Stimulated activated CD8-positive, alpha-beta memory T cell treated with anti-CD3 and anti-CD28 coated beads, Interleukin-2, amount 100 ng/mL, for 48 hours (primary cell): ENCODE results near the gene ZFY.
"Not testable (repeated sequence)": the region's sequence is repeated elsewhere in the genome, so short reads cannot be mapped to it uniquely, and the experiment has no call there.

Source experiments
- DNase-seq, 2 donors: peaks; one replicate each; pipeline ENCODE4 v3.0.0-alpha.2; 2020; ENCODE audit warnings: low read depth in 2 of 2

Gene ZFY

GRCh38 chrY:2973110-2973751 lies 38.0 kb downstream of the ZFY start:
- no peak for DNase-seq

GRCh38 chrY:2979283-2979682 lies 44.1 kb downstream of the ZFY start:
- no peak for DNase-seq

GRCh38 chrY:2984491-2984890 lies 49.3 kb downstream of the ZFY start:
- no peak for DNase-seq

GRCh38 chrY:2987178-2987577 lies 52.0 kb downstream of the ZFY start:
- not testable (repeated sequence) for DNase-seq

GRCh38 chrY:2997369-2997768 lies 62.2 kb downstream of the ZFY start:
- DNase-seq, result not testable (repeated sequence)

GRCh38 chrY:3002190-3002589 lies 67.0 kb downstream of the ZFY start:
- no peak for DNase-seq

- no peak for DNase-seq
Measured at GRCh38 chrY:3002680-3003515, 67.7 kb downstream of the ZFY start.

GRCh38 chrY:3003516-3003830 lies 68.3 kb downstream of the ZFY start:
- no peak for DNase-seq

- DNase-seq, result no peak
Measured at GRCh38 chrY:3003846-3004245, 68.7 kb downstream of the ZFY start.

- not testable (repeated sequence) for DNase-seq
Measured at GRCh38 chrY:3006031-3006430, 70.8 kb downstream of the ZFY start.

- no peak for DNase-seq
Measured at GRCh38 chrY:3007967-3008366, 72.8 kb downstream of the ZFY start.

- no peak for DNase-seq
Measured at GRCh38 chrY:3012226-3012625, 77.0 kb downstream of the ZFY start.

GRCh38 chrY:3016594-3016993 lies 81.4 kb downstream of the ZFY start:
- DNase-seq, result no peak

GRCh38 chrY:3018546-3018945 lies 83.4 kb downstream of the ZFY start:
- no peak for DNase-seq

- no peak for DNase-seq
Measured at GRCh38 chrY:3019584-3019983, 84.4 kb downstream of the ZFY start.

- no peak for DNase-seq
Measured at GRCh38 chrY:3021176-3021575, 86.0 kb downstream of the ZFY start.

- DNase-seq, result no peak
Measured at GRCh38 chrY:3023606-3024005, 88.4 kb downstream of the ZFY start.

GRCh38 chrY:3025357-3025756 lies 90.2 kb downstream of the ZFY start:
- DNase-seq, result no peak
